Measurements from ENCODE around the gene LMLN. TPM values are rescaled to one million over a fixed set of nuclear protein-coding genes. Genes with fewer than 3 reads are reported as not detected.

The LMLN gene
- total and polyA plus RNA-seq, 2 of the 13 experiments (the other 11 are each of a cell fraction or from before 2014, with no cell fraction given): 1.2 to 1.8 TPM

DNA sequence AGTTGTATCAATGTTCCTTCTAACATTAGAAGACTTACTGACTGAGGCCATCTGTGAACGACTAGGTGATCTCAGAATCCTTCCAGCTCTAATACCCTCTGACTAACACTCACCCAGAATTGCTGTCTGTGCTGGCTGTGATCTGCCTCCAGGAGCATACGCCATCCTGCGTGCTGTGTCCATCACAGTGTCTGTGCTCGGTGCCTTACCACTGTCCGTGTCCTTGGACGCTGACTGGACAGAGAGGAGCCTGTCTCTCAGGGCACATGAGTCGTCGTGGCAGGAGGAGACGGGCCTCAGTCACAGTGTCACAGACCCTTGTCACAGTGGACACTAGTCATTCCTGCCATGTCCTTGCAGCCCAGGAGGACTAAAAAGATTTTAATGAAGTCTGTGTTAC lies 83.1 kb downstream of the LMLN start:
- H3K27ac ChIP-seq (ENCODE audit: extremely low read length, insufficient read depth, low read length): no peak overlapping the region
- ATAC-seq: no peak
- no peaks in the 10 kb centered on the region for H3K27me3 ChIP-seq (ENCODE audit: control insufficient read depth in 1 of 2, insufficient read depth in 2 of 2, low read length in 2 of 2)
- ChIA-PET POLR2A (no interaction called here), CTCF (ENCODE audit: low intra/inter-chr PET ratio, low total read pairs) (no interaction called here)
- H3K9ac ChIP-seq (ENCODE audit: insufficient read depth, low read depth, low read length): no peak overlapping the region
- no peaks in the 10 kb centered on the region for H3K79me2 ChIP-seq (ENCODE audit: insufficient read depth, low read length)
- in situ Hi-C loops (cut with HindIII; ENCODE audit: extremely low pct_ligation_motif_present, low pct_unique_long_range_greater_than_20kb): no loop called here
- no peak for DNase-seq (ENCODE audit: low spot score)
- H3K36me3 ChIP-seq (replicated peaks in 1 of 2; ENCODE audit: control insufficient read depth in 1 of 2, insufficient read depth in 2 of 2, low read length in 2 of 2): no peaks in the 10 kb centered on the region
- no peak overlapping the region for H2AFZ ChIP-seq (ENCODE audit: low read length)
- intact Hi-C loops (cut with micrococcal nuclease; ENCODE audit: unreplicated experiment): no loop called here
- 65% methylated on average over 9 of the region's 9 CpGs for WGBS (ENCODE audit: low lambda C conversion rate)
- no peak for TF ChIP-seq HES4 (CRISPR knock-in tag; IDR thresholded peaks at IDR 0.05; ENCODE audit: borderline replicate concordance)
- no peak for TF ChIP-seq ARNT (IDR thresholded peaks at IDR 0.05)
- TF ChIP-seq SMAD3 (CRISPR knock-in tag; IDR thresholded peaks at IDR 0.05): no peak
- no peak for TF ChIP-seq ZBTB38 (CRISPR knock-in tag; IDR thresholded peaks at IDR 0.05)
- no peak for TF ChIP-seq ZKSCAN8 (CRISPR knock-in tag; IDR thresholded peaks at IDR 0.05; ENCODE audit: borderline replicate concordance)
- TF ChIP-seq, protein P1, sequence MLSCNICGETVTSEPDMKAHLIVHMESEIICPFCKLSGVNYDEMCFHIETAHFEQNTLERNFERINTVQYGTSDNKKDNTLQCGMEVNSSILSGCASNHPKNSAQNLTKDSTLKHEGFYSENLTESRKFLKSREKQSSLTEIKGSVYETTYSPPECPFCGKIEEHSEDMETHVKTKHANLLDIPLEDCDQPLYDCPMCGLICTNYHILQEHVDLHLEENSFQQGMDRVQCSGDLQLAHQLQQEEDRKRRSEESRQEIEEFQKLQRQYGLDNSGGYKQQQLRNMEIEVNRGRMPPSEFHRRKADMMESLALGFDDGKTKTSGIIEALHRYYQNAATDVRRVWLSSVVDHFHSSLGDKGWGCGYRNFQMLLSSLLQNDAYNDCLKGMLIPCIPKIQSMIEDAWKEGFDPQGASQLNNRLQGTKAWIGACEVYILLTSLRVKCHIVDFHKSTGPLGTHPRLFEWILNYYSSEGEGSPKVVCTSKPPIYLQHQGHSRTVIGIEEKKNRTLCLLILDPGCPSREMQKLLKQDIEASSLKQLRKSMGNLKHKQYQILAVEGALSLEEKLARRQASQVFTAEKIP (CRISPR knock-in tag; IDR thresholded peaks at IDR 0.05; ENCODE audit: borderline replicate concordance): no peak
- no peak for TF ChIP-seq ELF1 (CRISPR knock-in tag; IDR thresholded peaks at IDR 0.05)
- TF ChIP-seq, protein P2, sequence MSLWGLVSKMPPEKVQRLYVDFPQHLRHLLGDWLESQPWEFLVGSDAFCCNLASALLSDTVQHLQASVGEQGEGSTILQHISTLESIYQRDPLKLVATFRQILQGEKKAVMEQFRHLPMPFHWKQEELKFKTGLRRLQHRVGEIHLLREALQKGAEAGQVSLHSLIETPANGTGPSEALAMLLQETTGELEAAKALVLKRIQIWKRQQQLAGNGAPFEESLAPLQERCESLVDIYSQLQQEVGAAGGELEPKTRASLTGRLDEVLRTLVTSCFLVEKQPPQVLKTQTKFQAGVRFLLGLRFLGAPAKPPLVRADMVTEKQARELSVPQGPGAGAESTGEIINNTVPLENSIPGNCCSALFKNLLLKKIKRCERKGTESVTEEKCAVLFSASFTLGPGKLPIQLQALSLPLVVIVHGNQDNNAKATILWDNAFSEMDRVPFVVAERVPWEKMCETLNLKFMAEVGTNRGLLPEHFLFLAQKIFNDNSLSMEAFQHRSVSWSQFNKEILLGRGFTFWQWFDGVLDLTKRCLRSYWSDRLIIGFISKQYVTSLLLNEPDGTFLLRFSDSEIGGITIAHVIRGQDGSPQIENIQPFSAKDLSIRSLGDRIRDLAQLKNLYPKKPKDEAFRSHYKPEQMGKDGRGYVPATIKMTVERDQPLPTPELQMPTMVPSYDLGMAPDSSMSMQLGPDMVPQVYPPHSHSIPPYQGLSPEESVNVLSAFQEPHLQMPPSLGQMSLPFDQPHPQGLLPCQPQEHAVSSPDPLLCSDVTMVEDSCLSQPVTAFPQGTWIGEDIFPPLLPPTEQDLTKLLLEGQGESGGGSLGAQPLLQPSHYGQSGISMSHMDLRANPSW (CRISPR knock-in tag; IDR thresholded peaks at IDR 0.05; ENCODE audit: borderline replicate concordance): no peak
- TF ChIP-seq SALL2 (CRISPR knock-in tag; IDR thresholded peaks at IDR 0.05): no peak
- no peak for TF ChIP-seq GPN1 (CRISPR knock-in tag; IDR thresholded peaks at IDR 0.05; ENCODE audit: borderline replicate concordance)
- TF ChIP-seq RFX3 (CRISPR knock-in tag; IDR thresholded peaks at IDR 0.05): no peak
- TF ChIP-seq TRIM24 (CRISPR knock-in tag; IDR thresholded peaks at IDR 0.05): no peak
- TF ChIP-seq ATF7-NPFF (CRISPR knock-in tag; IDR thresholded peaks at IDR 0.05; ENCODE audit: low read depth): no peak
- H3K4me2 ChIP-seq (ENCODE audit: low read depth, low read length): no peak overlapping the region
- no peak overlapping the region for H3K4me3 ChIP-seq (replicated peaks in 1 of 3; ENCODE audit: insufficient read depth in 1 of 3, low read depth in 2 of 3, low read length in 3 of 3)
- no peaks in the 10 kb centered on the region for H3K4me1 ChIP-seq (ENCODE audit: insufficient read depth, low read length)
- no peak for FAIRE-seq
- H3K9me3 ChIP-seq (ENCODE audit: low read length): no peaks in the 10 kb centered on the region
- BruUV-seq (replicated peaks): no TSS peak
- no peaks in the 10 kb centered on the region for H4K20me1 ChIP-seq (ENCODE audit: insufficient read depth, low read length)

All from HepG2 (cell line).